GM12872 (cell line): Measurements from ENCODE around the gene MADD.

ENCODE experiments used
- TF ChIP-seq, protein P1 (sequence below): IDR thresholded peaks from 3 replicates; pipeline ENCODE4 v1.5.1; 2011; ENCODE audit warnings: low read depth, mild to moderate bottlenecking, low read length, moderate library complexity; ENCODE audit not compliant: insufficient read depth

The MADD gene

DNA sequence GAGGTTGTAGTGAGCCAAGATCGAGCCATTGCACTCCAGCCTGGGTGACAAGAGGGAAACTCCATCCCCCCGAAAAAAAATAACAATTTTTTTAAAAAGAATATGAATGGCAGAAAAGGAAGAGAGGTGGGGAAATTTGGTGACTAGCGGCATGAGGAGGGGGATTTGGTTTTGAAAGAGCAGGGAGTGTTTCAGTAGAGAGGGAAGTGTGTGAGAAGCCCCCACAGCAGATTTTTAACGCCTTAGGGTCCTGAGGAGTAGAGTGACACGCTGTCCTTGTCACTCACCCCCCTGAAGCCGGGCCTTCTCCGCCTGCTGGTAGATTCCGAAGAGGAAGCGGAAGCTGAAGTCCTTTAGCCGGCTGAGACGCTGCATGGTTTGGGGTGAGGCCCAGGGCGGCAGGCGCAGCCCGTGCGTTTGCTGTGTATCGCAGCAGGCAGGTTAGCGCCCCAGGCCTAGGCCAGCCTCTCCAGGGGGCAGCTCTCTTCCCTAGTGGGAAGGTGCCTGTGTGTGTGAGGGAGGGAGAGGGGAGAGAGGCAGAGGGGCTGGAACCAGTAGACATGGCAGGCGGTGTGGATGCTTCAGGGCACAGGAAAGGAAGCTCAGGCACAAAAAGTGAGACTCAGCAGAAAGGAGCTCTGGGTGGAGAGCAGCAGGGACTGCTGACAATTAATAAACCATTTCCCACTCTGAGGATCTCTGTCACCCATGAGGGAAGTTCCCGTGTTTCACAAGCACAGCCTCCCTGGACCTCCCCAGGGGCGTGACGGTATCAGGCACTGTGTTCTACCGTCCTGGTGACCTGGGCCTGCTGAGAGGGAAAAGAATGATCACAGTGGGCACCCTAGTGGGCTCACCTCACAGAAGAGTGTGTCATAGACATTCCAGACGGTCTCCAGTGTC lies 25.2 kb upstream of the MADD start:
- TF ChIP-seq, protein P1, sequence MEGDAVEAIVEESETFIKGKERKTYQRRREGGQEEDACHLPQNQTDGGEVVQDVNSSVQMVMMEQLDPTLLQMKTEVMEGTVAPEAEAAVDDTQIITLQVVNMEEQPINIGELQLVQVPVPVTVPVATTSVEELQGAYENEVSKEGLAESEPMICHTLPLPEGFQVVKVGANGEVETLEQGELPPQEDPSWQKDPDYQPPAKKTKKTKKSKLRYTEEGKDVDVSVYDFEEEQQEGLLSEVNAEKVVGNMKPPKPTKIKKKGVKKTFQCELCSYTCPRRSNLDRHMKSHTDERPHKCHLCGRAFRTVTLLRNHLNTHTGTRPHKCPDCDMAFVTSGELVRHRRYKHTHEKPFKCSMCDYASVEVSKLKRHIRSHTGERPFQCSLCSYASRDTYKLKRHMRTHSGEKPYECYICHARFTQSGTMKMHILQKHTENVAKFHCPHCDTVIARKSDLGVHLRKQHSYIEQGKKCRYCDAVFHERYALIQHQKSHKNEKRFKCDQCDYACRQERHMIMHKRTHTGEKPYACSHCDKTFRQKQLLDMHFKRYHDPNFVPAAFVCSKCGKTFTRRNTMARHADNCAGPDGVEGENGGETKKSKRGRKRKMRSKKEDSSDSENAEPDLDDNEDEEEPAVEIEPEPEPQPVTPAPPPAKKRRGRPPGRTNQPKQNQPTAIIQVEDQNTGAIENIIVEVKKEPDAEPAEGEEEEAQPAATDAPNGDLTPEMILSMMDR: no peak

GRCh38 chr11:47245611-47246357 lies 24.1 kb upstream of the MADD start:
- TF ChIP-seq, protein P1: no peak

GRCh38 chr11:47247502-47247901 lies 22.4 kb upstream of the MADD start:
- TF ChIP-seq, protein P1: no peak

GRCh38 chr11:47248304-47248663 lies 21.6 kb upstream of the MADD start:
- TF ChIP-seq, protein P1: no peak

DNA sequence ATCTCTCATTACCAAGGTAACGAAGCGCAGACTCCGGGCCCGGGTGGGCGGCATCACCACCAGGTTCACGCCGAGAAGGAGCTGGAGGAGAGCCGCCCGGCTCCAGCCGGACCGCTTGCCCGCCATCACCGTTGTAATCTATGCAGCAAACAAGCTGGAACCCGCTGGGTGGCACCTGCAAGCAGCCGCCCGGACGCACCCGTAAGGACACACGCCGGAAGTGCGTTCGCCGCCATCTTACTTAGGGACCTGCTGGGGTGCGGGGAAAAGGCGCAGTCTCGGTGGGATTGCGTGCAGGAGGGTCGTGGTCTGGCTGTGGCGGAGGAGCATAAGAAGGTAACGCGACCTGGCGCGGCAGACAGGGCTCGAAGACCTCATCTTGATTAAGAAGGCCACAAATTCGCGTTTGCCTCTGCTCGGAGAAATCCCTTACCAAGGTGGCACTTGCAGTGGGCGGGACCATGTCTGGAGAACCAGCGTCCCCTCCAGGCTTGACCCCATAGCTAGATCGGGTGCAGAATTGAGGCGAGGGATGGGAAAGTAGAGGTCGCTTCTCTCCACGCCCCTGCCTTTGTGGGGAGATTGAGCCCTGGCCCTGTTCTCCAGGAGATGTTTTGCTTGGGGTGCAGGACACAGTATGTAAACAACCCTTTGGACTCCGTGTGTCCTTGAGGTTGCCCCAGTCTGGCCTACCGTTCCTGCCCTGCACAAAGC lies 21.1 kb upstream of the MADD start, which contains the start of gene ACP2:
ACP2 (minus strand) TSS at position 151 of the 714 bp plus-strand sequence; CDS start at position 126, 25 bp downstream.
- TF ChIP-seq, protein P1: peak; percentile 59

DNA sequence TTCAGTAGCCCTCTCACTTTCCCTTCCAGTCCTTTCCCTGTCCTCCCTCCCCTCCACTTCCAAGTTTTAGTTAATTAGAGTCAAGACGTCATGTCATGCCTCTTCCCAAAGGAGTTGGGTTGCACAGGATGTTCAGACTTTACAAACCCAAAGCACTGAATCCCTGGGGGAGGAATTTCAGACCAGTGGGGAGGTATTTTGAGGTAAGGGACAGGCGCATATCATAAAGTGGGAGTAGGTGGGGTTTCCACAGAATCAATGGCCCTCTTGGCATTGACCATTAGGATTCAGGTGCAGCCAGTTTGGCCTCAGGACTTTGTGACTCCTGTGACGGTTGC lies 20.6 kb upstream of the MADD start:
- TF ChIP-seq, protein P1: no peak

DNA sequence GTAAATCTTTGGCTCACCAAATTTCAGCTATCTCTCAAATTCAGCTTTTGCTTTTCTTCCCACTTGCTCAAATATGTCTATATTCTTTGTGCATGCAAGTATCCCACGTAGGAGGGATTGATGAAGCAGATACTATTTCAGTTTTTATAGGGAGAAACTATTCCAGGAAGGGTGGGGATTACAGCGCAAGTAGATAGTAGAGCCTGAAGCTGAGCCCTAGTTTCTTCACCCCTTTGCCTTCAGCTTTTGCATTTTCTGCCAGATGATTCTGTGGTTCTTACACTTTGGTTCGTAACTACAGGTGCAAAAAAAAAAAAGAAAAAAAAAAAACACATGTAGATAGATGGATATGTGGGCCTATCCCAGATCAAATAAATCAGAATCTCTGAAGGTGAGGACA lies 18.2 kb upstream of the MADD start:
- TF ChIP-seq, protein P1: no peak
